ENCODE results near the gene PDHA1. TPM values are rescaled to one million over a fixed set of nuclear protein-coding genes. Genes with fewer than 3 reads are reported as not detected.
A peak's percentile ranks its signal among the peaks of the same experiment; 100 is the strongest.

PDHA1 gene
- total RNA-seq, 1 donor, result 40.8 TPM

- no peak for DNase-seq (ENCODE audit: low read depth)
- H3K4me3 ChIP-seq (ENCODE audit: low read depth, low read length), result peak overlapping the region; percentile 43
- no peak for TF ChIP-seq CTCF (IDR thresholded peaks at IDR 0.05; ENCODE audit: insufficient read depth, low read length)
Observed at GRCh38 chrX:19372547-19373331, 29.0 kb downstream of the PDHA1 start.

- no peak for DNase-seq (ENCODE audit: low read depth)
- H3K4me3 ChIP-seq (ENCODE audit: low read depth, low read length), result no peak overlapping the region
- TF ChIP-seq CTCF (IDR thresholded peaks at IDR 0.05; ENCODE audit: insufficient read depth, low read length), result no peak
Observed at GRCh38 chrX:19373351-19373891, 29.7 kb downstream of the PDHA1 start.

GRCh38 chrX:19375546-19375945, 31.8 kb downstream of the PDHA1 start:
- DNase-seq (ENCODE audit: low read depth), result no peak
- TF ChIP-seq CTCF (IDR thresholded peaks at IDR 0.05; ENCODE audit: insufficient read depth, low read length), result no peak
- H3K4me3 ChIP-seq (ENCODE audit: low read depth, low read length), result no peak overlapping the region

- TF ChIP-seq CTCF (IDR thresholded peaks at IDR 0.05; ENCODE audit: insufficient read depth, low read length), result no peak
- no peak overlapping the region for H3K4me3 ChIP-seq (ENCODE audit: low read depth, low read length)
- no peak for DNase-seq (ENCODE audit: low read depth)
Observed at GRCh38 chrX:19377799-19378198, 34.1 kb downstream of the PDHA1 start.

GRCh38 chrX:19381326-19381725, 37.6 kb downstream of the PDHA1 start:
- DNase-seq (ENCODE audit: low read depth), result no peak
- TF ChIP-seq CTCF (IDR thresholded peaks at IDR 0.05; ENCODE audit: insufficient read depth, low read length), result no peak
- no peak overlapping the region for H3K4me3 ChIP-seq (ENCODE audit: low read depth, low read length)

- H3K4me3 ChIP-seq (ENCODE audit: low read depth, low read length), result no peak overlapping the region
- peak; percentile 26 for DNase-seq (ENCODE audit: low read depth)
- peak; percentile 68 for TF ChIP-seq CTCF (IDR thresholded peaks at IDR 0.05; ENCODE audit: insufficient read depth, low read length)
Observed at GRCh38 chrX:19382555-19383145, 38.9 kb downstream of the PDHA1 start.
